Right lobe of liver (tissue), 6 donors: ENCODE measurements around the gene NCOR1. TPM values are rescaled to one million over a fixed set of nuclear protein-coding genes. Genes with fewer than 3 reads are reported as not detected.
A peak's percentile ranks its signal among the peaks of the same experiment; 100 is the strongest.
"Not testable (repeated sequence)": the region's sequence is repeated elsewhere in the genome, so short reads cannot be mapped to it uniquely, and the experiment has no call there.

Experiments
- ATAC-seq, 4 donors: fragments of 200-7000 bp; cut with Tn5 transposase; one replicate each; pipeline ENCODE4 v1.9.1; 2020; ENCODE audit warnings: mild to moderate bottlenecking in 4 of 4, moderate library complexity in 4 of 4
- DNase-seq, 3 donors: peaks; one replicate each; pipeline ENCODE4 v3.0.0-alpha.2; 2020
- H3K27ac ChIP-seq, 3 donors: fragments of 200-600 bp; one replicate each; pipeline ENCODE4 v1.8.0; 2022
- H3K27me3 ChIP-seq, 2 donors: fragments of 200-600 bp; one replicate each; pipeline ENCODE4 v1.8.0; 2022
- H3K36me3 ChIP-seq, 4 donors: fragments of 200-600 bp; sonication (generic) in 1 of 4; one replicate each; pipeline versions ENCODE4 v1.5.1 to v1.8.0; 2017 to 2022; ENCODE audit warnings: control low read depth in 1 of 4
- H3K4me1 ChIP-seq, 4 donors: fragments of 200-600 bp; sonication (generic) in 1 of 4; one replicate each; pipeline versions ENCODE4 v1.5.1 to v1.8.0; 2017 to 2022; ENCODE audit warnings: control low read depth in 1 of 4
- H3K4me3 ChIP-seq, 3 donors: fragments of 200-600 bp; one replicate each; pipeline ENCODE4 v1.8.0; 2022
- H3K9me3 ChIP-seq, 4 donors: fragments of 200-600 bp; sonication (generic) in 1 of 4; one replicate each; pipeline versions ENCODE4 v1.5.1 to v1.8.0; 2017 to 2022; ENCODE audit warnings: control low read depth in 1 of 4
- POLR2A ChIP-seq: fragments of 450-650 bp; IDR thresholded peaks from one replicate; pipeline ENCODE4 v1.6.1; 2017; ENCODE audit warnings: antibody characterized with exemption, mild to moderate bottlenecking
- WGBS: methylation state at CpG from one replicate; pipeline ENCODE4 v1.1.6; 2018; ENCODE audit warnings: low coverage, low lambda C conversion rate; ENCODE audit not compliant: insufficient coverage; ENCODE audit errors: missing lambda C conversion rate; 5-methylcytosine and 5-hydroxymethylcytosine counted together
- intact Hi-C, 2 donors: fragments of 100-400 bp; cut with DNase I; formaldehyde crosslinking; loops; one replicate each; pipeline versions ENCODE4 v1.11.2 to v1.14.1; 2022
- total RNA-seq, 6 experiments: library from RNA; depleted of rRNA in 2 of 6; stranded (reverse); fragments of >200 nt in 2 of 6; fragmentation: NEBNext Ultra II Directional in 3 of 6; extraction: Animal tissue kit (Norgen Biotek cat#: 25700) in 3 of 6; gene quantifications; one replicate each; pipeline versions ENCODE4 v1.1.0 to v1.2.4, GENCODE V29; 2016 to 2023
- TF ChIP-seq, protein P1 (sequence below), 4 donors: fragments of 200-600 bp in 3 of 4; fragments of 450-650 bp in 1 of 4; IDR thresholded peaks; one replicate each; pipeline versions ENCODE4 v1.5.1 to v1.8.0; 2016 to 2022; ENCODE audit warnings: antibody characterized with exemption in 4 of 4, mild to moderate bottlenecking in 2 of 4
- donor health status: DM: no; HTN: yes; CAD: no.
- donor health status: DM: no; HTN: no; CAD: no.
- donor health status: DM: no; HTN: no; CAD: no.
- donor health status: DM: no; HTN: yes; CAD: no.
- donor health status: DM: no; HTN: yes; CAD: no.

NCOR1 gene
- total RNA-seq, 6 experiments from 2014 or later = 52.6 to 76.8 (median 65.1) TPM

DNA sequence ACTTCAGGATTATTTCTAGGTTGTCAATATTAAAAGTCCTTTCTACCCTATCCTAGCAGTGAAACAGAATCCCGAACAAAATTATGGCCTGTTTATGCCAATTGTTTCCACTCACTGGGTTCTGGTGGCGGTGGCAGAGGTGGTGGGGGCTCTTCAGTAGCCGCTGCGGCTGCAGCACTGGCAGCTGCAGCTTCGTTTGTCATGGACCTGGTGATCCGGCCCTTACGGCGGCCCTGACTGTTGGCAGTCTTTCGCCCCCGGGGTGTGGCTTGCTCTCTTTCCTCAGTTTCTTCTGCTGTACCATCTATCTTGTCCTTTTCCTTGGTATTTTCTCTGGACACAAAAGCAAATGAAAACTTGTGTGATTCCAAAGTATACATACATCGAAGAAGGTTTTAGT lies 94.4 kb downstream of the NCOR1 start:
- Histone ChIP-seq H3K36me3 (peaks cover 0 to 52% (median 12%) of the 10 kb centered on the region in 4 donors), H3K4me3 (no peak overlapping the region), H3K27me3 (no peaks in the 10 kb centered on the region), H3K9me3 (no peaks in the 10 kb centered on the region), H3K4me1 (peaks cover 0 to 21% (median 0%) of the 10 kb centered on the region in 4 donors), H3K27ac (no peak overlapping the region)
- ATAC-seq = no peak
- WGBS = 98% methylated on average over 6 of the region's 11 CpGs
- no peak for TF ChIP-seq POLR2A
- TF ChIP-seq, protein P1, sequence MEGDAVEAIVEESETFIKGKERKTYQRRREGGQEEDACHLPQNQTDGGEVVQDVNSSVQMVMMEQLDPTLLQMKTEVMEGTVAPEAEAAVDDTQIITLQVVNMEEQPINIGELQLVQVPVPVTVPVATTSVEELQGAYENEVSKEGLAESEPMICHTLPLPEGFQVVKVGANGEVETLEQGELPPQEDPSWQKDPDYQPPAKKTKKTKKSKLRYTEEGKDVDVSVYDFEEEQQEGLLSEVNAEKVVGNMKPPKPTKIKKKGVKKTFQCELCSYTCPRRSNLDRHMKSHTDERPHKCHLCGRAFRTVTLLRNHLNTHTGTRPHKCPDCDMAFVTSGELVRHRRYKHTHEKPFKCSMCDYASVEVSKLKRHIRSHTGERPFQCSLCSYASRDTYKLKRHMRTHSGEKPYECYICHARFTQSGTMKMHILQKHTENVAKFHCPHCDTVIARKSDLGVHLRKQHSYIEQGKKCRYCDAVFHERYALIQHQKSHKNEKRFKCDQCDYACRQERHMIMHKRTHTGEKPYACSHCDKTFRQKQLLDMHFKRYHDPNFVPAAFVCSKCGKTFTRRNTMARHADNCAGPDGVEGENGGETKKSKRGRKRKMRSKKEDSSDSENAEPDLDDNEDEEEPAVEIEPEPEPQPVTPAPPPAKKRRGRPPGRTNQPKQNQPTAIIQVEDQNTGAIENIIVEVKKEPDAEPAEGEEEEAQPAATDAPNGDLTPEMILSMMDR (IDR thresholded peaks at IDR 0.05) = no peak
- no peak for DNase-seq
- intact Hi-C loops = no loop called here

DNA sequence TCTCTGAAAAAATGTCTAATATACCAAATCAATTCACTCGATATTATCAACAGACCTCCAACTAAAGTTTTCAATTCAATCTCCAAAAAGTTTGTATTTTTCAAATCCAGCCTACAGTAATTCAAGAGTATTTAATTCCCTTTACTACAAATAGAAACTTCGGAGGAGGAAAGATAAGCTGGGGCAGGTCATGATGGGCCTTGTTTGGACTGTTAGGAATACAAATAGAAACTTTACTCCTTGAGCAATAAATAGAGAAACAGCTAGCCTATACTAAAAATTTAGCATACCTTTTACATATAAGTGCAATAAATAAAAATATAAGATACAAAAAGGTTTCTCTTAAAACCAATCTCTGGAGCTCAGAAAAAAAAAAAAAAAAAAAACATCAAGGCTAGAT lies 98.2 kb downstream of the NCOR1 start:
- no peaks in the 10 kb centered on the region for H3K27me3 ChIP-seq
- H3K36me3 ChIP-seq = peaks cover 0 to 33% (median 15%) of the 10 kb centered on the region in 4 donors
- ATAC-seq = peak; percentile 77 to 90 (median 83)
- no peak for DNase-seq
- peak overlapping the region in 2 of 3 donors; percentile 20 to 64 for H3K27ac ChIP-seq
- no peaks in the 10 kb centered on the region for H3K9me3 ChIP-seq
- intact Hi-C loops = no loop called here
- TF ChIP-seq POLR2A = no peak
- TF ChIP-seq, protein P1 (IDR thresholded peaks at IDR 0.05) = no peak
- H3K4me3 ChIP-seq = no peak overlapping the region
- WGBS = 33% methylated on average over 2 of the region's 2 CpGs
- H3K4me1 ChIP-seq = peaks cover 0 to 21% (median 0%) of the 10 kb centered on the region in 4 donors

DNA sequence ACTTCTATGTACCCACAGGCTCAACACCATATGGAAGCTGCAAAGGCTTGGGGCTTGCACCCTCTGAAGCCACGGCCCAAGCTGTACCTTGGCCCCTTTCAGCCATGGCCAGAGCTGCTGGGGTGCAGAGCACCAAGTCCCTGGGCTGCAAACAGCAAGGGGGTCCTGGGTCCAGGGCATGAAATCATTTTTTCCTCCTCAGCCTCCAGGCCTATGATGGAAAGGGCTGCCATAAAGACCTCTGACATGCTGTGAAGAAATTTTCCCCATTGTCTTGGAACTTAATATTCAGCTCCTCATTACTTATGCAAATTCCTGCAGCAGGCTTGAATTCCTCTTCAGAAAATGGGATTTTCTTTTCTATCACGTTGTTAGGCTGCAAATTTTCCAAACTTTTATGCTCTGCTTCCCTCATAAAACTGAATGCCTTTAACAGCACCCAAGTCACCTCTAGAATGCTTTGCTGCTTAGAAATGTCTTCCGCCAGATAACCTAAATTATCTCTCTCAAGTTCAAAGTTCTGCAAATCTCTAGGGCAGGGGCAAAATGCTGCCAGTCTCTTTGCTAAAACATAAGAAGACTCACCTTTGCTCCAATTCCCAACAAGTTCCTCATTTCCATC lies 100.1 kb downstream of the NCOR1 start:
- intact Hi-C loops, H3K27me3 ChIP-seq, H3K27ac ChIP-seq, H3K9me3 ChIP-seq, DNase-seq, H3K4me3 ChIP-seq, ATAC-seq: not testable (repeated sequence)
- WGBS = 90% methylated on average over 2 of the region's 3 CpGs
- H3K4me1 ChIP-seq = peaks cover 0 to 21% (median 0%) of the 10 kb centered on the region in 4 donors
- peaks cover 0 to 16% (median 10%) of the 10 kb centered on the region in 4 donors for H3K36me3 ChIP-seq

DNA sequence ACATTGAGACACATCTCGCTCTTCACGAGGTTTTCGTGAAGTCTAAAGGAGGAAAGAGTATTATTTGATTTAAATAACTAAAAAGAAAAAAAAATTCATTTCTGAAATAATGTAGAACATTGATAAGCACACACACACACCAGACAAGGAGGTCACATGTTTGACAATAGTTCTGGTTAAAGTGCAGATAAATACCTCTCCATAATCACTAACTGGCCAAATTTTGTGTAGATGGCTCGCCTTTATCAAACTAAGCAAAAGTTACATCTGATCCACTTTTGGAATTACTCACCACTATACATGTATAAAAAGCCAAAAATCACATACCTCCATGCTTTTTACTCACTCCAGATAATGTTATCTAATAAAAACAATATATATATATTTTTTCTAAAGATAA lies 106.5 kb downstream of the NCOR1 start:
- no peaks in the 10 kb centered on the region for H3K27me3 ChIP-seq
- peaks cover 0 to 20% (median 6%) of the 10 kb centered on the region in 4 donors for H3K4me1 ChIP-seq
- ATAC-seq = peak; percentile 57 to 74 (median 66)
- no peak for DNase-seq
- H3K9me3 ChIP-seq = no peaks in the 10 kb centered on the region
- peak overlapping the region in 1 of 3 donors; percentile 46 for H3K27ac ChIP-seq
- H3K4me3 ChIP-seq = no peak overlapping the region
- H3K36me3 ChIP-seq = peaks cover 0 to 4% (median 4%) of the 10 kb centered on the region in 4 donors
- TF ChIP-seq POLR2A = no peak
- TF ChIP-seq, protein P1 (IDR thresholded peaks at IDR 0.05) = no peak
- intact Hi-C loops = no loop called here
- WGBS = 76% methylated on average over 4 of the region's 4 CpGs

DNA sequence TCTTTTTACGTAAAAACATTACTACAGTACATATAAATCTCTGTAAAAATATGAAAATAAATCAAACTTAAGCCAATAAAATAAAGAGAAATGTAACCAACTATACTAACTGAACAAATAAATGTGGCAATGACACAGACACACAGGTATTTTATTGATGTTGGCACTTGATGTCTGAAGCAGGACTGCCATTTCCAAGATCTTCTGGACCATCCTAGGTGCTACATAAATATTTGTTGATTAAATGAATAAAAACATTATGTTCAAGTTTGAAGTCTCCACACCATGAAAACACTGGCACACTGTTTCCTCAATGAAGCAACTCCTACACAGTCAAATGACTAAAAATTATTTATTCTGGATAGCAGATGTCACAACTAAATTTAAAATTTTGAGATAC lies 106.9 kb downstream of the NCOR1 start:
- DNase-seq = no peak
- Histone ChIP-seq H3K27me3 (no peaks in the 10 kb centered on the region), H3K9me3 (no peaks in the 10 kb centered on the region), H3K4me3 (no peak overlapping the region), H3K27ac (peak overlapping the region in 1 of 3 donors; percentile 46), H3K4me1 (peaks cover 0 to 20% (median 6%) of the 10 kb centered on the region in 4 donors), H3K36me3 (peaks cover 0 to 4% (median 4%) of the 10 kb centered on the region in 4 donors)
- peak; percentile 38 to 62 (median 54) for ATAC-seq
- intact Hi-C loops = no loop called here
- 84% methylated on average over 1 of the region's 1 CpG for WGBS
- TF ChIP-seq, protein P1 (IDR thresholded peaks at IDR 0.05) = no peak
- TF ChIP-seq POLR2A = no peak
